RWPE1 (cell line): ENCODE results near the gene POU6F2.
A peak's percentile ranks its signal among the peaks of the same experiment; 100 is the strongest.

Experiments used
- CTCF ChIA-PET: fragments of 350-600 bp; sonication (Branson Sonifier 250); formaldehyde crosslinking; extraction: SDS; loops from one replicate; lab custom pipeline; 2021; lab: Yijun Ruan, JAX
- POLR2A ChIA-PET: fragments of 400-600 bp; formaldehyde crosslinking; extraction: SDS; loops from one replicate; lab custom pipeline; 2020; ENCODE audit warnings: antibody characterized with exemption; ENCODE audit not compliant: low non-redundant PET; lab: Yijun Ruan, JAX
- DNase-seq: peaks from one replicate; pipeline ENCODE4 v3.0.0; 2012; ENCODE audit warnings: low spot score
- H3K27ac ChIP-seq: fragments of 450-650 bp; 2 replicates; pipeline ENCODE4 v1.5.1; 2017
- CTCF ChIP-seq: fragments of 450-650 bp; conservative IDR thresholded peaks from 2 replicates; pipeline ENCODE4 v1.5.1; 2017; ENCODE audit warnings: low read depth, mild to moderate bottlenecking

POU6F2 gene

GRCh38 chr7:39069896-39070881 is 92.5 kb downstream of the POU6F2 start:
- POLR2A ChIA-PET, result no interaction called here
- no peak for DNase-seq
- H3K27ac ChIP-seq, result no peak overlapping the region
- no peak for TF ChIP-seq CTCF
- CTCF ChIA-PET, result no interaction called here

- no peak for DNase-seq
- ChIA-PET POLR2A (no interaction called here), CTCF (interaction anchor here (0.7 kb wide), 1 partner anchor 107 kb away, joined by 3 read pairs; no protein-coding TSS in a partner anchor)
- H3K27ac ChIP-seq, result no peak overlapping the region
- no peak for TF ChIP-seq CTCF
Measured at GRCh38 chr7:39071116-39071515, 93.4 kb downstream of the POU6F2 start.

GRCh38 chr7:39073432-39073831 is 95.7 kb downstream of the POU6F2 start:
- no peak overlapping the region for H3K27ac ChIP-seq
- ChIA-PET POLR2A (no interaction called here), CTCF (no interaction called here)
- TF ChIP-seq CTCF, result no peak
- no peak for DNase-seq

- CTCF ChIA-PET, result interaction anchor here (1.0 kb wide), 2 partner anchors 14 to 391 kb away, joined by 3 to 4 read pairs; no protein-coding TSS in a partner anchor
- POLR2A ChIA-PET, result no interaction called here
- peak; percentile 7; the same call in 1 of the 2 replicates for TF ChIP-seq CTCF
- no peak overlapping the region for H3K27ac ChIP-seq
- DNase-seq, result no peak
Measured at GRCh38 chr7:39075210-39075609, 97.5 kb downstream of the POU6F2 start.

- CTCF ChIA-PET, result no interaction called here
- TF ChIP-seq CTCF, result no peak
- no peak overlapping the region for H3K27ac ChIP-seq
- no peak for DNase-seq
- POLR2A ChIA-PET, result no interaction called here
Measured at GRCh38 chr7:39083781-39084180, 106.1 kb downstream of the POU6F2 start.

- DNase-seq, result no peak
- no peak for TF ChIP-seq CTCF
- no peak overlapping the region for H3K27ac ChIP-seq
- CTCF ChIA-PET, result no interaction called here
- POLR2A ChIA-PET, result no interaction called here
Measured at GRCh38 chr7:39084349-39084748, 106.6 kb downstream of the POU6F2 start.
